Ishikawa (cell line): Measurements from ENCODE around the gene BCL3.

Experiments used
- CEBPB ChIP-seq: IDR thresholded peaks from 2 replicates; pipeline ENCODE4 v1.6.1; 2012
- CREB1 ChIP-seq: IDR thresholded peaks from 2 replicates; pipeline ENCODE4 v1.6.1; 2012; ENCODE audit warnings: low read depth
- EGR1 ChIP-seq: IDR thresholded peaks from 2 replicates; pipeline ENCODE4 v1.6.1; 2012
- EP300 ChIP-seq: IDR thresholded peaks from 2 replicates; pipeline ENCODE4 v1.6.1; 2012; ENCODE audit warnings: borderline replicate concordance
- FOXM1 ChIP-seq: IDR thresholded peaks from 2 replicates; pipeline ENCODE4 v1.6.1; 2012; ENCODE audit warnings: low read depth, borderline replicate concordance
- MAX ChIP-seq: IDR thresholded peaks from 2 replicates; pipeline ENCODE4 v1.6.1; 2012
- NFIC ChIP-seq: IDR thresholded peaks from 2 replicates; pipeline ENCODE4 v1.6.1; 2012
- RAD21 ChIP-seq: IDR thresholded peaks from 2 replicates; pipeline ENCODE4 v1.6.1; 2012; ENCODE audit warnings: low read depth
- REST ChIP-seq: IDR thresholded peaks from 2 replicates; pipeline ENCODE4 v1.6.1; 2012; ENCODE audit warnings: low read depth, mild to moderate bottlenecking
- TAF1 ChIP-seq: IDR thresholded peaks from 2 replicates; pipeline ENCODE4 v1.6.1; 2012; ENCODE audit warnings: low read depth, mild to moderate bottlenecking
- TCF12 ChIP-seq: IDR thresholded peaks from 2 replicates; pipeline ENCODE4 v1.6.1; 2012; ENCODE audit warnings: low read depth
- TEAD4 ChIP-seq: IDR thresholded peaks from 2 replicates; pipeline ENCODE4 v1.6.1; 2012
- USF1 ChIP-seq: IDR thresholded peaks from 2 replicates; pipeline ENCODE4 v1.6.1; 2012
- YY1 ChIP-seq: IDR thresholded peaks from 2 replicates; pipeline ENCODE4 v1.6.1; 2012; ENCODE audit warnings: low read depth
- ZBTB7A ChIP-seq: IDR thresholded peaks from 2 replicates; pipeline ENCODE4 v1.6.1; 2012; ENCODE audit warnings: low read depth

Gene BCL3

GRCh38 chr19:44734357-44734756 is 14.2 kb upstream of the BCL3 start:
- TF ChIP-seq MAX (no peak), YY1 (no peak), ZBTB7A (no peak), REST (no peak), EP300 (no peak), CEBPB (no peak), EGR1 (no peak), TEAD4 (no peak), TAF1 (no peak), NFIC (no peak), CREB1 (no peak), TCF12 (no peak), FOXM1 (no peak), RAD21 (no peak), USF1 (no peak)

- TF ChIP-seq ZBTB7A (no peak), TEAD4 (no peak), FOXM1 (no peak), TCF12 (no peak), TAF1 (no peak), CREB1 (no peak), EP300 (no peak), MAX (no peak), RAD21 (no peak), CEBPB (no peak), USF1 (no peak), EGR1 (no peak)
Observed at GRCh38 chr19:44735011-44735410, 13.5 kb upstream of the BCL3 start.

GRCh38 chr19:44737238-44738071 is 11.1 kb upstream of the BCL3 start:
- no peak for TF ChIP-seq ZBTB7A
- no peak for TF ChIP-seq EP300
- no peak for TF ChIP-seq FOXM1
- no peak for TF ChIP-seq CREB1
- TF ChIP-seq MAX, result no peak
- TF ChIP-seq NFIC, result no peak
- TF ChIP-seq RAD21, result no peak
- no peak for TF ChIP-seq TEAD4
- no peak for TF ChIP-seq EGR1
- TF ChIP-seq REST, result no peak
- TF ChIP-seq TAF1, result no peak
- TF ChIP-seq YY1, result no peak

GRCh38 chr19:44738136-44738535 is 10.4 kb upstream of the BCL3 start:
- no peak for TF ChIP-seq NFIC
- TF ChIP-seq USF1, result no peak
- TF ChIP-seq RAD21, result no peak
- TF ChIP-seq CREB1, result no peak
- no peak for TF ChIP-seq YY1
- no peak for TF ChIP-seq TAF1
- no peak for TF ChIP-seq TEAD4
- no peak for TF ChIP-seq CEBPB
- TF ChIP-seq ZBTB7A, result no peak
- no peak for TF ChIP-seq MAX
- TF ChIP-seq REST, result no peak
- no peak for TF ChIP-seq TCF12
- TF ChIP-seq EGR1, result no peak
- no peak for TF ChIP-seq EP300
- no peak for TF ChIP-seq FOXM1
